Astrocyte of the spinal cord (primary cell): ENCODE measurements around the gene SEC14L5.

Experiments used
- DNase-seq: peaks from one replicate; pipeline ENCODE4 v3.0.0; 2011; ENCODE audit warnings: low read depth, low spot score
- H3K4me3 ChIP-seq: 2 replicates; pipeline ENCODE4 v1.5.1; 2011; ENCODE audit warnings: low read depth, mild to moderate bottlenecking, low read length, moderate library complexity
- CTCF ChIP-seq: IDR thresholded peaks from 2 replicates; pipeline ENCODE4 v1.5.1; 2012; ENCODE audit warnings: low read depth, mild to moderate bottlenecking, low read length, inconsistent platforms
- in situ Hi-C: cut with HindIII; loops from 2 replicates; pipeline ENCODE4 v1.10.0; 2017; ENCODE audit warnings: low sequenced_read_pairs

Gene SEC14L5

GRCh38 chr16:4913774-4914525 lies 44.2 kb upstream of the SEC14L5 start:
- TF ChIP-seq CTCF: no peak
- DNase-seq: no peak
- in situ Hi-C loops: no loop called here
- H3K4me3 ChIP-seq: no peak overlapping the region

GRCh38 chr16:4914528-4915225 lies 43.5 kb upstream of the SEC14L5 start:
- no peak for TF ChIP-seq CTCF
- in situ Hi-C loops: no loop called here

GRCh38 chr16:4915226-4915761 lies 42.8 kb upstream of the SEC14L5 start:
- in situ Hi-C loops: no loop called here
- TF ChIP-seq CTCF: no peak
- no peak overlapping the region for H3K4me3 ChIP-seq
- peak; percentile 88 for DNase-seq

More at GRCh38 chr16:4914528-4915225, 43.5 kb upstream of the SEC14L5 start:
- no peak overlapping the region for H3K4me3 ChIP-seq
- no peak for DNase-seq

GRCh38 chr16:4917117-4917516 lies 41.0 kb upstream of the SEC14L5 start:
- H3K4me3 ChIP-seq: no peak overlapping the region
- no peak for TF ChIP-seq CTCF
- peak; percentile 49 for DNase-seq
- in situ Hi-C loops: no loop called here

- no peak overlapping the region for H3K4me3 ChIP-seq
- in situ Hi-C loops: no loop called here
- no peak for DNase-seq
- no peak for TF ChIP-seq CTCF
Observed at GRCh38 chr16:4918781-4919251, 39.3 kb upstream of the SEC14L5 start.

GRCh38 chr16:4920826-4921225 lies 37.3 kb upstream of the SEC14L5 start:
- in situ Hi-C loops: no loop called here

More at GRCh38 chr16:4920826-4921225, 37.3 kb upstream of the SEC14L5 start:
- no peak for TF ChIP-seq CTCF
- H3K4me3 ChIP-seq: no peak overlapping the region
- DNase-seq: no peak
